HG03135 (cell line): Measurements from ENCODE around the gene HNRNPA1L2.
A peak's percentile ranks its signal among the peaks of the same experiment; 100 is the strongest.
"Not testable (repeated sequence)": the region's sequence is repeated elsewhere in the genome, so short reads cannot be mapped to it uniquely, and the experiment has no call there.

Source experiments
- ATAC-seq: cut with Tn5 transposase; IDR thresholded peaks from one replicate; pipeline ENCODE4 v1.9.1; 2021; ENCODE audit warnings: mild to moderate bottlenecking, moderate library complexity; ENCODE audit not compliant: unreplicated experiment

Gene HNRNPA1L2

GRCh38 chr13:52642131-52642530 is at the start of gene HNRNPA1L2:
TSS of gene HNRNPA1L2 (plus strand) at chr13:52642431. CDS start at chr13:52642493, 62 bp downstream.
- ATAC-seq, result no peak

GRCh38 chr13:52593175-52593574 is 49.1 kb upstream of the HNRNPA1L2 start:
- not testable (repeated sequence) for ATAC-seq

- not testable (repeated sequence) for ATAC-seq
Observed at GRCh38 chr13:52593812-52594211, 48.4 kb upstream of the HNRNPA1L2 start.

GRCh38 chr13:52594295-52594694 is 47.9 kb upstream of the HNRNPA1L2 start:
- not testable (repeated sequence) for ATAC-seq

GRCh38 chr13:52597676-52598075 is 44.6 kb upstream of the HNRNPA1L2 start:
- ATAC-seq, result no peak

GRCh38 chr13:52599037-52599847 is 43.0 kb upstream of the HNRNPA1L2 start:
- peak; percentile 16 for ATAC-seq

- ATAC-seq, result peak; percentile 71
Observed at GRCh38 chr13:52599848-52600603, 42.2 kb upstream of the HNRNPA1L2 start.

GRCh38 chr13:52600666-52601065 is 41.6 kb upstream of the HNRNPA1L2 start:
- ATAC-seq, result no peak

GRCh38 chr13:52603316-52603715 is 38.9 kb upstream of the HNRNPA1L2 start:
- not testable (repeated sequence) for ATAC-seq

GRCh38 chr13:52606126-52606525 is 36.1 kb upstream of the HNRNPA1L2 start:
- ATAC-seq, result not testable (repeated sequence)

- ATAC-seq, result not testable (repeated sequence)
Observed at GRCh38 chr13:52606795-52607194, 35.4 kb upstream of the HNRNPA1L2 start.

- ATAC-seq, result not testable (repeated sequence)
Observed at GRCh38 chr13:52608184-52608583, 34.0 kb upstream of the HNRNPA1L2 start.

GRCh38 chr13:52609013-52609606 is 33.1 kb upstream of the HNRNPA1L2 start:
- ATAC-seq, result not testable (repeated sequence)

GRCh38 chr13:52610158-52610557 is 32.1 kb upstream of the HNRNPA1L2 start:
- not testable (repeated sequence) for ATAC-seq

- no peak for ATAC-seq
Observed at GRCh38 chr13:52615134-52615801, 27.0 kb upstream of the HNRNPA1L2 start.

- no peak for ATAC-seq
Observed at GRCh38 chr13:52615812-52616211, 26.4 kb upstream of the HNRNPA1L2 start.

- peak; percentile 95 for ATAC-seq
Observed at GRCh38 chr13:52617070-52618060, 24.9 kb upstream of the HNRNPA1L2 start.

- not testable (repeated sequence) for ATAC-seq
Observed at GRCh38 chr13:52631083-52631690, 11.0 kb upstream of the HNRNPA1L2 start.

GRCh38 chr13:52638666-52639328 is 3.4 kb upstream of the HNRNPA1L2 start:
- no peak for ATAC-seq
